GM18499 (cell line): ENCODE measurements around the gene CCDC185.
"Not testable (repeated sequence)": the region's sequence is repeated elsewhere in the genome, so short reads cannot be mapped to it uniquely, and the experiment has no call there.

Experiments
- ATAC-seq: cut with Tn5 transposase; IDR thresholded peaks from one replicate; pipeline ENCODE4 v1.9.1; 2021; ENCODE audit warnings: moderate number of reproducible peaks; ENCODE audit not compliant: insufficient read depth, unreplicated experiment

CCDC185 gene

DNA sequence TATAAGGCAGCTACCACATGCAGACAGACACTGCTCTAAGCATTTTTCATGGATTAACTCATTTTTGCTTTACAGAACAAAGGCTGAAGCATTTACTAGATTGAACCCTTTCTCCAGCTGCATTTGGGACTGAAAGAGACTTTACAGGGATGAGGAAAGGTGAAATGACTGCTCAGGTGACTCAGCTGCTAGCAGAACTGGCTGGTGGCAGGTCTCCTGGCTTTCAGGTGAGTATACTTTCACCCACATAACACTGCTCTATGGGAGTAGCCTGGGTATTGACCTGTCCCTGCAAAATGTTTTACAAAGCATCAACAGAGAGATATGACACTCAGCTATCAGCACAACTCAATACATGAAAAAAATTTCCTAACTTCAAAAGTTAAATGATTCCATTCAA lies 2.6 kb upstream of the CCDC185 start:
- ATAC-seq = no peak

DNA sequence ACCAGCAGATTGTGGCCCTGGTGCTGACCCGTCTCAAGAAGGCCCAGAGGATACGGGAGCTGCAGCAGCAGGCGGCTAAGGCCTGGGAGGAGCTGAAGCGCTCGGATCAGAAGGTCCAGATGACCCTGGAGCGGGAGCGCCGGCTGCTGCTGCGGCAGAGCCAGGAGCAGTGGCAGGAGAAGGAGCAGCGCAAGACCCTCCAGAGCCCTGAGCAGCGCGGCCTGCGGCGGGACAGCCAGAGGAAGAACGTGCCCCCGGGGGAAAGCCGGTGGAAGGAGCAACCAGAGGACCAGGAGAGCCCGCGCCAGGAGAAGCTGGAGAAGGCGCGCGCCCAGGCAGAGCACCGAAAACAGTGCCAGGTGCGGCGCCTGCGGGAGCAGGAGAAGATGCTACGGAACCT lies 1.0 kb downstream of the CCDC185 start:
- no peak for ATAC-seq

DNA sequence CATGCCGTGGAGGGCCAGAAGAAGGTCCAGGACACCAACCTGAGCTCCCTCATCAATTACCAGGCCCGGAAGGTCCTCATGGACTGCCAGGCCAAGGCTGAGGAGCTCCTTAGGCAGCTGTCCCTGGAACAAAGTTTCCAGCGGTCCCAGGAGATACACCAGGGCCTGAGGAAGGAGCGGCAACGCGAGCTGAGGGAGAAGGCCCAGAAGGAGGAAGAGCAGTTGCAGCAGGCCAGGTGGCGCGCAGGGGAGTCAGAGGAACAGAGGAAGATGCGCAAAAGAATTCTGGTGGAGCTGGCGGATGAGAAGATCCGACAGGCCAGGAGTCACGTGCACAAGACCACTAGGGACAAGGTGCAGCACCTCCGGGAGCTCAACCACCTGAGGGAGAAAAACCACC lies 1.5 kb downstream of the CCDC185 start:
- ATAC-seq = no peak

DNA sequence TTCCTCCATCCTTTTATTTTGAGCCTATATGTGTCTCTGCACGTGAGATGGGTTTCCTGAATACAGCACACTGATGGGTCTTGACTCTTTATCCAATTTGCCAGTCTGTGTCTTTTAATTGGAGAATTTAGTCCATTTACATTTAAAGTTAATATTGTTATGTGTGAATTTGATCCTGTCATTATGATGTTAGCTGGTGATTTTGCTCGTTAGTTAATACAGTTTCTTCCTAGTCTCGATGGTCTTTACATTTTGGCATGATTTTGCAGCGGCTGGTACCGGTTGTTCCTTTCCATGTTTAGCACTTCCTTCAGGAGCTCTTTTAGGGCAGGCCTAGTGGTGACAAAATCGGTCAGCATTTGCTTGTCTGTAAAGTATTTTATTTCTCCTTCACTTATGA lies 6.2 kb downstream of the CCDC185 start:
- ATAC-seq = not testable (repeated sequence)

DNA sequence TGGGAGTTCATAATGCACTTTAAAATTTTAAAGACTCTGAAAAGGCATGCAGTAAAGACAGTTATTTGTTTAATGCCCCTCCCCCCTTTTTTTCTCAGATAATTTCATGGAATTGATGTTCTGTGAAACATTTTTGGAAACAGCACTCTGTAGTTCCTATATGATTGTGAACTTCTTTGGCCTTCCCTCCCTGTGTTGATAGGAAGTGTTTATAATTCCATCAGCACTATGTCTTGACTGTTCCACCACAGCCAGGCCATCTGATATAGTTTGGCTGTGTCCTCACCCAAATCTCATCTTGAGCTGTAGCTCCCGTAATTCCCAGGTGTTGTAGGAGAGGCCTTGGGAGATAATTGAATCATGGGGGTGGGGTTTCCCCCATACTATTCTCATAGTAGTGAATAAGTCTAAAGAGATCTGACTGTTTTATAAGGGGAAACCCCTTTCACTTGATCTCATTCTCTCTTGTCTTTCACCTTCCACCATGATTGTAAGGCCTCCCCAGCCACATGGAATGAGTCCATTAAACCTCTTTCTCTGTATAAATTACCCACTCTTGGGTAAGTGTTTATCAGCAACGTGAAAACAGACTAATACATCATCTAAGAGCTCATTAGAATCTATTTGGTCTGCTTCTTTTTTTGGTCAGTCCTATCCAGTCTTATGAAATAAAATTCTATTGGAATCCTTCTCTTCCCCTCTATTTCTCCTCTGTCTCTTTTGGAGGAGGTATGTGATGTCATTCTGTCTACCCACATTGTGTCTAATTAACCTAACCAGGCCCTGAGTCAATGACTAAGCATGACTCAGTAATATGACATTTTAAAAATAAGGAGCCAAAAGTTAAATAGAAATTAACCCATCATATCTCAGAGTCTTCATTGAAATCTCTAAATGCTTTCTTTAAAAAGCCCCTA lies 8.9 kb downstream of the CCDC185 start:
- ATAC-seq = no peak

DNA sequence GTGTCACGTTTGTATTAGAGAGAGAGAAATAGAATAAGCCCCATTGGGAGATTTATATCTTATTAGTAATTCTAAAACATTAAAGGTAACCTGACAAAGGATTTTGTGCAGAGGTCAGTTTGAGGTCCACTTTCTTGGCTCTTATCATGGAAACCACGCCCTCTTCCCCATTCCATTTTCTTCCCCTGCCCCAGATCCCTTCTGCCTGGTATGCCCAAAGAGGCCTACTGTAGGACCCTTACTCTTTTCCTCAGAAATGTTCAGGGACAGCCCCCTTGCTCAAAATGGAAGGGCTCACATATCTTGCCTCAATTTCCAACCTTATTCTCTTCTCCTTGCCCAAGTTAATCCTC lies 9.6 kb downstream of the CCDC185 start:
- no peak for ATAC-seq

DNA sequence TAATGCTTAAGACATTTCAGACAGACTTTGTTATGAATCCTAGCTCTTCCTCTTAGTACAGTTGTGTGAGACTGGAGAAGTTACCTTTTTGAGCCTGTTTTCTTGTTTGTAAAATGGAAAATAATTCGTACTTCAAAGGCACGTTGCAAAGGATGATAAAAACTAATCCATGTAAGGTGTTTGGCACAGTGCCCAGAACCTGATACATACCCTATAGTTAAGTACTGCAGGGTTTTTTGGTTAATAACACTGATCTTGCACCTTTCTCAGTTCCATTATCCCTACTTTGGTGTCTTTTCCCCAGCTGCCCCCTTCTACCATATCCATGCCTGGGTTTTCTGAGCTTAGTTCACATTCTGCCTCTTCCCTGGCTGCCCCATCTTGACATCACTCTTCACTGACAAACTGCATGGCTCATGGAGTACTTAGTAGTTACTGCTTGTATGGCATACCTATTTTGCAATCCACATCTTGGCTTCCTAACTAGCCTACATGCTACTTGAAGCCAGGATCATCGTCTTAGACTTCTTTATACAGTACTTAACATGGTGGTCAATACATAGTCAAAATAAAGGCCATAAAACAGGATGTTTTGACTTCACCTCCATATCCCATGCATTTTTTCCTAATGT lies 10.1 kb downstream of the CCDC185 start:
- ATAC-seq = no peak

DNA sequence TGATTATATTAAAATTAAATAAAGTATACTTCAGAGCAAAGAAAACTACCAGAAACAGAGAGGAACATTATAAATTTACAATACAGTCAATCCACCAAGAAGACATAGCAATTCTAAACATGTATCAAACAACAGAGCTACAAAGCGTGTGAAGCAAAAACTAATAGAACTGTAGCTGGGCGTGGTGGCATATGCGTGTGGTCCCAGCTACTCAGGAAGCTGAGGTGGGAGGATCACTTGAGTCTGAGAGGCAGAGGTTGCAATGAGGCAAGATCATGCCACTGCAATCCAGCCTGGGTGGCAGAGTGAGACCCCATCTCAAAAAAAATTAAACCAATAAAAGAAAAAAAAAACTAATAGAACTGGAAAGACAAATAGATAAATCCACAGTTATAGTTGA lies 12.3 kb downstream of the CCDC185 start:
- ATAC-seq = no peak

DNA sequence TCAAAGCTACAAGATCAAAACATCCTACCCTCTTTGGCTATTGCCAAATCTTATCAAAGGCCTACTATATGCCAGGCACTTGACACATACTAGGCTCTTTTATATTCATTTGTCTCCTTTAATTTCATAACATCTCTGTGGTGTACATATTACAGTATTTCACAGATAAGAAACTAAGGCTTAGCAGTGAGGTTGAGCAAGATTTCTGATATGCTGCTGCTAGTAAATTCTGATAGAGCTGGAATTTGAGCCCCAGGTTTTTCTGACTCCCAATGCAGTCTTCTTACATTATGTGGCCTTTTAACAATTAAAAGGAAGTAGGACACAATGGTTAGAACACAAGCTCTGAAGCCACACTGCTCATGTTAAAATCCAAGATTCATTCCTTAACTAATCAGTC lies 16.8 kb downstream of the CCDC185 start:
- ATAC-seq = no peak

DNA sequence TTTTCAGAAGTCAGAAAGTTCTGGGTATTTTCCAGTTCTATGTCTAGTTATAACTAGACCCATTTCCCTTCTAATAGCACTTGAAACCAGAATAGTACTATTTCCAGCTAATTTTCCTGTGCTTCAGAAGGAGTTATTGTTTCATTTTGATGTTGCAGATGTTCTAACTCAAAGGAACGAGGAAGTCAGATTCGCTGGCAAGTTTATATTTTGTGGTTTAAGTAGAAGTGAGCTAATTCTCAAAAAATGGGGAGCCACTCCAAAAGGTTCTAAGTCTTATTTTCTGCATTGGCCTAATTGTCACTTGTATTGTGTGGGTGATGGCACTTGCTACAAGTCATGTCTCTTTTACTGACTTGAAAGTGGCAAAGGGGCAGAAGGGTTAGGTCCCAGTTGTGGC lies 18.1 kb downstream of the CCDC185 start:
- ATAC-seq = no peak

DNA sequence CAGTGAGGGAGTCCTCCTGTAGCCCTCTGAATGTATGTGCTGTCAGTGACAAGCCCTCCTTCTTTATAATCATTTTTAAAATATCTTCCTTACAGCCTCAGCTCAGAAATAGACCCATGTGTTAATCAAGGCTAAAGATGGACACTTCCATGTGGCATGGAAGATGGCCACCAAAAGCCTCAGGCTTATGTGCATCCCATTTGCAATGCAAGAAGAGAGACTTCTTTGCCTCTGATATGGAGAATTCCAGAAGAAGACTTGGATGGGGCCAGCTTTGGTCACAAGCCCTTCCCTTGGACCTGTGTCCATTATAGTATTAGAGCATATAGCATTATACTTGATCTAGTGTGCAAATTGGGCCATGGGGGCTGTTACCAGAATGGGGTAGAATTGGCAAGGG lies 18.5 kb downstream of the CCDC185 start:
- no peak for ATAC-seq

DNA sequence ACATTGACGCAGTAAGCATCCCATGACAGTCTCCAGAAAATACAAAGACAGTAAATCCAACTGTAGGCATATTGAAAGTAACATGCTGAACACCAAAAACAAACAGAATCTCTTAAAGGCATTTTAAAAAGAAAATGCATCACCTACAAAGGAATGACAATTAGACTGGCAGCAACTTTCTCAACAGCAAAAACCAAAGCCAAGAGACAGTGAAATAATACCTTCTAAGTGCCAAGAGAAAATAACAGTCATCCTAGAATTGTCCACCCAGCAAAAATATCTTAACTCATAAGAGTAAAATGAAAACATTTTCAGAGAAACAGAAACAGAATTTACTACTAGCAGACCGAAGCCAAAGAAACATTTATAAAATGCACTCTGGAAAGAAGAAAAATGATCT lies 20.0 kb downstream of the CCDC185 start:
- ATAC-seq = no peak

DNA sequence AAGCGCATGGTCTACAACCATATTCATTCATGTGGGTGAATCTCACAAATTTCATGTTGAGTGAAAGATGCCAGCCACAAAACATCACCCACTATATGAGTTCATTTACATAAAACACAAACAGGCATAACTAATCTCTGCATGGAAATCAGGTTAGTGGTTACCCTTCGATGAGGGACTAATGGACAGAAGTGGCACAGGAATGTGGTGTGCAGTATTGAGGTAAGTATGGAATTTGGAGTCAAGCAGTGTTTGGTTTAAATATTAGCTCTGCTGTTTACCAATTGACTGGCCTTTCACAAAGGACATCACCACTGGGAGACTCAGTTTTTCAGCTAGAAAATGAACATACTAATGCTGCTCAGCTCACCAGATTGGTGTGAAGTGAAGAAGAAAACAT lies 24.2 kb downstream of the CCDC185 start:
- ATAC-seq = no peak

DNA sequence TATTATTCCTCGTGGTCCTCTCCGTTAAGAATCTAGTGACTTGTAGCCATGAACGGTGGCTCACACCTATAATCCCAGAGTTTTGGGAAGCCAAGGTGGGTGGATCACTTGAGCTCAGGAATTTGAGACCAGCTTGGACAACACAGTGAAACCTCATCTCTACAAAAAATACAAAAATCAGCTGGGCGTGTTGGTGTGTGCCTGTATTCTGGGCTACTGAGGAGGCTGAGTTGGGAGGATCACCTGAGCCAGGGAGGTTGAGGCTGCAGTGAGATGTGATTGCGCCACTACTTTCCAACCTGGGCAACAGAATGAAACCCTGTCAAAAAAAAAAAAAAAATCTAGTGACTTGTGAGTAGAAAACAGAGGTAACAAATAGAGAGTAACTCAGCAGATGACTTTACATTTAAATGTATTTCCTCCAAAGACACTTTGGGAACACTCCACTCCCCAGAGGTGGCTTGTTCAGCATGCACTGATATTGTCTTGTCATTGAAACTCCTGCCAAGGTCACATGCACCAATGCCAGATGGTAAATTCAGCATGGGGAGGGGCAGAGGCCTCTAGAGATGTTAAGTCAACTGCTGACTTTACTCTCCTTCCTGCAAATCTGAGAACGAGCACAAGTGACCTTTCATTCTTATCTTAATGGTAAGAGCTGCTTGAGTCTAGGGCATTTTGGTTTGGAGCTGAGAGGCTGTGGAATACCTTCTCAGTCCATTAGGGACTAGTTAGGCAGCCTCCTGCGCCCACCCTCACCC lies 24.9 kb downstream of the CCDC185 start:
- no peak for ATAC-seq

DNA sequence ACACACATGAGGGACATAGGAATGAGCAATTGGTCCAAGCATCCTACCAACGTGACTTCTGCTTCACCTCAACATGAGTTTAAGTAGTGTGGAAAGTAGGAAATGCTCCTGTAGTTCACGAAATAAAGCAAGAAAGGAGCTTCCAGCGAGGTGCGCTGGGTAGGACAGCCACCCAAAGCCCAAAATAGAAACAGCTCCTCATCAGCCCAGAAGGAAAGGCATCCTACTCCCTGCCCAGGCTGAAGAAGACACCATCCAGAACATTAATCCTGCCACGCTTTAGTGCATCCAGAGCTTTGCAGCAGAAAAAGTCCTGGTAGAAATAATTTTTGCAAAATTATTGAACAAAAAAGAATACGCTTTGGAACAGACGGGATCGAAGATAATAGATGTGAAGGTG lies 25.9 kb downstream of the CCDC185 start:
- ATAC-seq = no peak

DNA sequence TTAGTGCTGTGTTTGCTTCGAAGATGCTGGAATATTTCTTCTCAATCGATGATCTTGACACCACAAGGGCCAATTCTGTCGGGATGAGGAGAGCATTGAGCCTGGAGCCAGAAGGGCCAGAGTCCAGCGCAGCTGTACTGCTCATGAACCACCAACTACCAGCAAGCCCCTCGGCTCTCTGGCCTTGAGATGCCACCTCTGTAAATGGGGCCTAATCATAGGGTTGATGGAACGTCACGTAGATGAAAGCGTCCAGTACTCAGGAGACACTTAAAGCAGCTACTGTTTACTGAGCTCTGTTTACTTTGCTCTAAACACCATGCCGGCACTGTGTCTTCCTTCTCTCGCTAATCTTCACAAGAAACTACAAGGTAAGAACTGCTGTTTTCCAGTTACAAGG lies 26.3 kb downstream of the CCDC185 start:
- no peak for ATAC-seq

DNA sequence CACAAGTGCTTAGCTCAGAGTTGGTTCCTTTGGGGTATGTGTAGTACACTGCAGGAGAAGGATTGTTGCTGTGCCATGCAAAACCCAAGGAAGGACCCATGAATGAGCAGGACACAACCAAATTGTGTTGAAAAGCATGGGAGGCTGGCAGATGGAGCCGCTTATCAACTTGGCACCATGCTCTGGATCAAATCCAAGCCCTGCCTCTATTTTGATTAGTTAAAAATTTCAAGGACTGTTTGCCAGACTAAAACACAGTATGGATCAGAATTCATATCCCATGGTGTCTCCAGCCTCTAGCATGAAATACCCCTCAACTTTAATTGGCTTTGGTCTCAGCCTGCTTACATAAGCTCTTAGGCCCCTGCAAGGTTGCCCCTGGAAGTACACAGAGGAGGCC lies 27.8 kb downstream of the CCDC185 start:
- no peak for ATAC-seq

DNA sequence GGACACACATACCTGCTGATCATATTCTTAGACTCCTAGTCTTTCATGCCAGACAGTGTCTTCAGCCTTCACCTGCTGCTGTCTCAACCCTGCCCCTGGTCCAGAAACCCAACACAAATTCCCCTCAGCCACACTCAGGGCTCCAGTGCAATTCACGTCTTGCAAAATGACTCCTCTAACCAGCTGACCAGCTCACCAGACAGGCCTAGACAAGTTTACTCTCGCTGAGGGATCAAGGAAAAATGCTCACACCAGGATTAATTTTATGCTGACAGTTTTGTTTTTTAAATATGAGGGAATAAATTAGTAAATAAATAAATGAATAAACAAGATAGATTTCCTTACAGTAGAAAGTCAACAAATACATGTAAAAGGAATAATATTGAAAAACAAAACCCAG lies 28.5 kb downstream of the CCDC185 start:
- ATAC-seq = no peak

DNA sequence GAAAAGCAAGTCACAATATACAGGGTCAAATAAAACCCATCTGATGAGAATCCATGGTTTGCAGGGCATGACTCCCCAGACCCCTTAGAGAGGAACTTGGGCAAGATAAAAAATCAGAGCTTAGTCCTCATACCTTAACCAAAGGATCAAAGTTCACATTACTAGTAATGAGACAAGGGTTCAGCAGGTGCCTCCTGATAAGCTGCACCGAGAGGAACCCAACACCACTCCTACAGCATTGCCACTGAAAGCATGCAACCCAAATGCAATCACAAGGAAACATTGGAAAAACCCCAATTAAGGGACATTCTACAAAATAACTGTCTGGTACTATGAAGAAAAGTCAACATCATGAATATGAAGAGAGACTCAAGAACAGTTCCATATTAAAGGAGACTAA lies 29.7 kb downstream of the CCDC185 start:
- ATAC-seq = no peak

DNA sequence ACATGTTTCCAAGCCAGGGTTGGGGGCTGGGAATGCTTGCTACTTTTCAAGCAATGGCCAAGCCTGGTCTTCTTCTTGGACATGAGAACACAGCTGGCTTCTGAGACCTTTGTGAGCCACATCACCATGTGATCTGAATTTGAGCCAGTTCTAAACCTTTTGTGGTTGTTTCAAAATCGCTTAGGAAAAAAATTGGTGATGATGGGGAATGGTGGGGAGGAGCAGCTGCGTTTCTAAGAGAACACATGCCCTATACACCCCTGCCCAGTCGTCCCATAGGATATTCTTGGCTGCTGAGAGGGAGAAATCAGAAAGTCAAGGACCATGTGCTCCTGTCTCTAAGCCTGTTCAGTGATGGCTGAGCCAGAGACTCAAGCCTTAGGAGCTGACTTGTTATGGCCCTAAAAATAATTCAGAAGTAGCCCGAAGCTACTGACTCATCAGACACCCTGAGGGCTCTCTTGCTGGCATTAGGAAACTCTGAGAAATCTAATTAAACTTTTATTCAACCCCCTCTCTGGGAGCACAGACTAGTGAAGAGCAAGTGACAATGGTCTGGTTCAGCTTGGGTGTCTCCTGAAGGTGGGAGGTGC lies 30.5 kb downstream of the CCDC185 start:
- ATAC-seq = no peak

DNA sequence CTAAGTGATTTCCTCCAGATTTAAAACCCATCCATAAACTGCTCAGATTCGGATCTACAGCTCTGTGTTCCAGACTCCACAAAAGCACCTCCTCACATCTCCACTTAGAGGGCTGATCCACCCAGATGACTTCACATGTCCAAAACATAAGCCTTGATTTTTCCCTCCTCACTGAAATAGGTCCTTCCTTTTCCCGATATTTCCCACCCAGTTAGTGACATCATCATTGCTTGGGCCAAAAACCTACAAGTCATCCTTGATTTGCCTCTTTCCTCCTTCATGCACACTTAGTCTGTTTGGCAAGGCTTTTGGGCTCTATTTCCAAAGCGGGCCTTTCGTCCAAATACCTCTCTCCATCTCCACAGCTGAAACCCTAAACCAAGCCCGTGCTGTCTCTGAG lies 32.3 kb downstream of the CCDC185 start:
- no peak for ATAC-seq
